HFFc6 (cell line): ENCODE measurements around the gene EXOSC5. TPM values are rescaled to one million over a fixed set of nuclear protein-coding genes. Genes with fewer than 3 reads are reported as not detected.
"Not testable (repeated sequence)": the region's sequence is repeated elsewhere in the genome, so short reads cannot be mapped to it uniquely, and the experiment has no call there.

Source experiments
- DNase-seq: peaks from one replicate; pipeline ENCODE4 v3.0.0-alpha.2; 2018
- H3K27ac Mint-ChIP-seq: 2 replicates; pipeline ENCODE4 v1.8.0; 2020; ENCODE audit warnings: mild to moderate bottlenecking, mixed read lengths
- H3K27me3 Mint-ChIP-seq: 2 replicates; pipeline ENCODE4 v1.8.0; 2021; ENCODE audit warnings: mild to moderate bottlenecking, moderate library complexity, mixed read lengths; ENCODE audit not compliant: insufficient read depth
- H3K36me3 Mint-ChIP-seq: 2 replicates; pipeline ENCODE4 v1.8.0; 2021; ENCODE audit warnings: low read depth, mixed read lengths
- H3K4me1 Mint-ChIP-seq: 2 replicates; pipeline ENCODE4 v1.8.0; 2020; ENCODE audit warnings: low read depth, mixed read lengths
- H3K4me3 Mint-ChIP-seq: 2 replicates; pipeline ENCODE4 v1.8.0; 2020; ENCODE audit warnings: mild to moderate bottlenecking, moderate library complexity, mixed read lengths
- H3K9me3 Mint-ChIP-seq: 2 replicates; pipeline ENCODE4 v1.8.0; 2020; ENCODE audit warnings: mild to moderate bottlenecking, mixed read lengths
- CTCF ChIP-seq: fragments of 200-600 bp; sonication (generic); IDR thresholded peaks from 2 replicates; pipeline ENCODE4 v1.5.0; 2021; ENCODE audit warnings: antibody characterized with exemption, mild to moderate bottlenecking
- total RNA-seq, 6 experiments: library from RNA; stranded (reverse); fragmentation: NEBNext Ultra II Directional; extraction: Animal tissue kit (Norgen Biotek cat#: 25700); gene quantifications; 2 replicates in 1 of 6; 3 replicates in 5 of 6; pipeline ENCODE4 v1.2.3, GENCODE V29; 2021

The EXOSC5 gene
- total RNA-seq, 6 experiments from 2014 or later: 16.5 to 23.5 (median 18.1) TPM

GRCh38 chr19:41435936-41436673, 38.9 kb upstream of the EXOSC5 start:
- TF ChIP-seq CTCF: 0 out of 2 replicates have a peak, but pooled peaks have one; percentile 15
- Mint-ChIP-seq H3K27me3 (no peaks in the 10 kb centered on the region; the same call in 1 of the 2 replicates), H3K36me3 (peaks cover 23% of the 10 kb centered on the region; the same call in 1 of the 2 replicates), H3K27ac (no peak overlapping the region), H3K4me3 (no peak overlapping the region), H3K4me1 (peaks cover 14% of the 10 kb centered on the region), H3K9me3 (no peaks in the 10 kb centered on the region)
- no peak for DNase-seq

- not testable (repeated sequence) for H3K4me3 Mint-ChIP-seq, H3K27ac Mint-ChIP-seq, DNase-seq, H3K27me3 Mint-ChIP-seq, H3K9me3 Mint-ChIP-seq
- Mint-ChIP-seq H3K36me3 (peaks cover 23% of the 10 kb centered on the region; the same call in 1 of the 2 replicates), H3K4me1 (peaks cover 15% of the 10 kb centered on the region)
These were observed 38.2 kb upstream of the EXOSC5 start for GRCh38 chr19:41435376-41435775.

GRCh38 chr19:41434450-41434849, 37.3 kb upstream of the EXOSC5 start:
- H3K36me3 Mint-ChIP-seq: peaks cover 23% of the 10 kb centered on the region; the same call in 1 of the 2 replicates

GRCh38 chr19:41433171-41433570, 36.0 kb upstream of the EXOSC5 start:
- Mint-ChIP-seq H3K36me3 (peaks cover 17% of the 10 kb centered on the region; the same call in 1 of the 2 replicates), H3K4me1 (peaks cover 15% of the 10 kb centered on the region), H3K27ac (no peak overlapping the region), H3K4me3 (no peak overlapping the region), H3K27me3 (no peaks in the 10 kb centered on the region; the same call in 1 of the 2 replicates), H3K9me3 (no peaks in the 10 kb centered on the region)
- no peak for DNase-seq
- no peak for TF ChIP-seq CTCF

More at GRCh38 chr19:41434450-41434849, 37.3 kb upstream of the EXOSC5 start:
- Mint-ChIP-seq H3K9me3 (no peaks in the 10 kb centered on the region), H3K4me1 (peaks cover 8% of the 10 kb centered on the region; the same call in 1 of the 2 replicates), H3K4me3 (no peak overlapping the region), H3K27me3 (no peaks in the 10 kb centered on the region; the same call in 1 of the 2 replicates), H3K27ac (no peak overlapping the region)
- no peak for DNase-seq
- no peak for TF ChIP-seq CTCF

GRCh38 chr19:41431426-41432386, 34.5 kb upstream of the EXOSC5 start:
- Mint-ChIP-seq H3K4me1 (peaks cover 30% of the 10 kb centered on the region), H3K4me3 (no peak overlapping the region), H3K36me3 (peaks cover 16% of the 10 kb centered on the region; the same call in 1 of the 2 replicates), H3K9me3 (no peaks in the 10 kb centered on the region), H3K27me3 (no peaks in the 10 kb centered on the region), H3K27ac (no peak overlapping the region)
- peak; percentile 72 for TF ChIP-seq CTCF
- DNase-seq: peak; percentile 46
